B cell (primary cell): Measurements from ENCODE around the gene TES. TPM values are rescaled to one million over a fixed set of nuclear protein-coding genes. Genes with fewer than 3 reads are reported as not detected.
A peak's percentile ranks its signal among the peaks of the same experiment; 100 is the strongest.

Experiments used
- ATAC-seq: fragments of 200-7000 bp; cut with Tn5 transposase; one replicate; pipeline ENCODE4 v1.10.0; 2021; ENCODE audit warnings: low read depth, mild to moderate bottlenecking, moderate number of reproducible peaks, moderate library complexity
- CTCF ChIA-PET: fragments of 350-600 bp; sonication (Branson Sonifier 250); formaldehyde crosslinking; loops from one replicate; lab custom pipeline; 2021; ENCODE audit warnings: antibody characterized with exemption, inconsistent platforms; lab: Charles Lee
- POLR2A ChIA-PET: fragments of 350-600 bp; sonication (Branson Sonifier 250); formaldehyde crosslinking; loops from one replicate; lab custom pipeline; 2021; ENCODE audit warnings: antibody characterized with exemption; lab: Charles Lee
- DNase-seq: peaks from one replicate; pipeline ENCODE4 v3.0.0; 2013
- H2AFZ ChIP-seq: 2 replicates; pipeline ENCODE4 v1.6.1; 2012; ENCODE audit warnings: mild to moderate bottlenecking, low read depth, low read length; ENCODE audit not compliant: insufficient read depth, poor library complexity, severe bottlenecking
- H3K27ac ChIP-seq, 2 donors: 1 replicate in 1 of 2; 2 replicates in 1 of 2; pipeline ENCODE4 v1.5.1; 2012 to 2013; ENCODE audit warnings: low read length in 2 of 2, mild to moderate bottlenecking in 2 of 2, moderate library complexity in 1 of 2
- H3K27me3 ChIP-seq, 4 experiments: fragments of 200-600 bp in 1 of 4; sonication (generic) in 1 of 4; replicated peaks in 1 of 4; 1 replicate in 2 of 4; 2 replicates in 2 of 4; pipeline versions ENCODE4 v1.6.1 to v1.7.0; 2013 to 2016; ENCODE audit warnings: low read length in 3 of 4, mild to moderate bottlenecking in 2 of 4, mixed read lengths in 1 of 4, moderate library complexity in 1 of 4; ENCODE audit not compliant: insufficient read depth in 4 of 4, control insufficient read depth in 3 of 4; ENCODE audit errors: control extremely low read depth in 1 of 4
- H3K36me3 ChIP-seq, 2 experiments: replicated peaks in 1 of 2; 1 replicate in 1 of 2; 2 replicates in 1 of 2; pipeline versions ENCODE4 v1.6.1 to v1.7.1; 2013; ENCODE audit warnings: low read length in 1 of 2; ENCODE audit not compliant: insufficient read depth in 2 of 2, control insufficient read depth in 1 of 2; ENCODE audit errors: control extremely low read depth in 1 of 2, extremely low read depth in 1 of 2
- H3K4me1 ChIP-seq, 2 donors: fragments of 200-600 bp in 1 of 2; sonication (generic) in 1 of 2; 1 replicate in 1 of 2; 2 replicates in 1 of 2; pipeline versions ENCODE4 v1.5.1 to v1.6.1; 2013 to 2017; ENCODE audit warnings: low read length in 2 of 2; ENCODE audit not compliant: control insufficient read depth in 2 of 2, insufficient read depth in 2 of 2
- H3K4me2 ChIP-seq: replicated peaks from 2 replicates; pipeline ENCODE3; 2012; ENCODE audit warnings: mild to moderate bottlenecking, low read depth, low read length; ENCODE audit not compliant: poor library complexity, severe bottlenecking
- H3K4me3 ChIP-seq, 5 experiments: fragments of 200-600 bp in 1 of 5; sonication (generic) in 1 of 5; 1 replicate in 3 of 5; 2 replicates in 2 of 5; pipeline versions ENCODE4 v1.5.1 to v1.7.0; 2011 to 2016; ENCODE audit warnings: low read length in 4 of 5, mild to moderate bottlenecking in 4 of 5, low read depth in 2 of 5, control low read depth in 1 of 5, moderate library complexity in 1 of 5; ENCODE audit not compliant: insufficient read depth in 1 of 5; ENCODE audit errors: control extremely low read depth in 1 of 5, extremely low read depth in 1 of 5
- H3K79me2 ChIP-seq: fragments of 200-600 bp; sonication (generic); one replicate; pipeline ENCODE4 v1.6.0; 2016; ENCODE audit warnings: low read length; ENCODE audit not compliant: control insufficient read depth, insufficient read depth
- H3K9ac ChIP-seq: fragments of 200-600 bp; sonication (generic); 2 replicates; pipeline ENCODE4 v1.6.1; 2017; ENCODE audit warnings: mild to moderate bottlenecking, low read length, moderate library complexity
- H3K9me3 ChIP-seq, 3 donors: one replicate each; pipeline versions ENCODE4 v1.6.1 to v1.7.1; 2013; ENCODE audit warnings: low read length in 2 of 3; ENCODE audit not compliant: control insufficient read depth in 2 of 3, insufficient read depth in 1 of 3; ENCODE audit errors: control extremely low read depth in 1 of 3
- H4K20me1 ChIP-seq: 2 replicates; pipeline ENCODE4 v1.6.0; 2012; ENCODE audit warnings: mild to moderate bottlenecking, low read length; ENCODE audit not compliant: insufficient read depth, control insufficient read depth, poor library complexity, severe bottlenecking
- H3K27ac Mint-ChIP-seq: one replicate; pipeline ENCODE4 v1.8.0; 2021; ENCODE audit warnings: mixed read lengths
- H3K27me3 Mint-ChIP-seq: one replicate; pipeline ENCODE4 v1.8.0; 2021; ENCODE audit warnings: mixed read lengths
- H3K4me1 Mint-ChIP-seq: one replicate; pipeline ENCODE4 v1.8.0; 2021; ENCODE audit warnings: mixed read lengths
- H3K4me3 Mint-ChIP-seq: one replicate; pipeline ENCODE4 v1.8.0; 2021; ENCODE audit warnings: mixed read lengths
- H3K9me3 Mint-ChIP-seq: one replicate; pipeline ENCODE4 v1.8.0; 2022; ENCODE audit warnings: mixed read lengths; ENCODE audit not compliant: insufficient read depth
- CTCF ChIP-seq: fragments of 200-600 bp; IDR thresholded peaks from one replicate; pipeline ENCODE4 v1.8.0; 2022; ENCODE audit warnings: antibody characterized with exemption, mild to moderate bottlenecking
- EZH2 ChIP-seq: IDR thresholded peaks from 2 replicates; pipeline ENCODE4 v1.6.1; 2012; ENCODE audit warnings: borderline replicate concordance, low read depth, mild to moderate bottlenecking, moderate library complexity, low read length; ENCODE audit not compliant: insufficient read depth, poor library complexity, severe bottlenecking
- WGBS: methylation state at CpG from one replicate; pipeline ENCODE4 v1.1.5; 2013; ENCODE audit warnings: missing lambda C conversion rate; ENCODE audit not compliant: insufficient coverage; 5-methylcytosine and 5-hydroxymethylcytosine counted together
- intact Hi-C: fragments of 100-400 bp; cut with micrococcal nuclease; formaldehyde crosslinking; loops from one replicate; pipeline ENCODE4 v1.10.0; 2022
- polyA plus RNA-seq: library from polyadenylated mRNA; depleted of rRNA; stranded (reverse); fragments of >200 nt; gene quantifications from 2 replicates; pipeline ENCODE4 v1.2.3, GENCODE V29; 2012
- total RNA-seq, 2 donors: library from RNA; stranded (reverse); fragments of 120-200 nt in 1 of 2; gene quantifications; 1 replicate in 1 of 2; 2 replicates in 1 of 2; pipeline versions ENCODE4 v1.2.3 to v1.2.4, GENCODE V29; 2013 to 2022

The TES gene
- total and polyA plus RNA-seq, 2 donors (not counting 1 experiment from before 2014, with no cell fraction given) = 55.3 to 62.5 TPM

- Histone ChIP-seq H3K27me3 (no peaks in the 10 kb centered on the region), H3K36me3 (peaks cover 0 to 9% of the 10 kb centered on the region in 2 experiments), H3K9me3 (no peaks in the 10 kb centered on the region), H3K27ac (peak overlapping the region in 1 of 2 donors; percentile 26), H3K4me2 (no peak overlapping the region), H3K79me2 (peaks cover 54% of the 10 kb centered on the region), H4K20me1 (peaks cover 53% of the 10 kb centered on the region), H2AFZ (no peak overlapping the region), H3K4me3 (no peak overlapping the region), H3K9ac (no peak overlapping the region), H3K4me1 (peaks cover 22 to 26% of the 10 kb centered on the region in 2 donors)
- WGBS = 50% methylated on average over 1 of the region's 1 CpG
- DNase-seq (no peak), ATAC-seq (no peak)
- Mint-ChIP-seq H3K4me3 (no peak overlapping the region), H3K27me3 (no peaks in the 10 kb centered on the region), H3K27ac (peak overlapping the region; percentile 32), H3K9me3 (no peaks in the 10 kb centered on the region), H3K4me1 (peaks cover 53% of the 10 kb centered on the region)
- TF ChIP-seq CTCF (no peak), EZH2 (no peak)
- CTCF ChIA-PET = interaction anchor here (0.8 to 10.5 kb wide), 5 partner anchors 21 to 106 kb away, joined by 3 to 497 read pairs (median 17); partner anchors contain the start of gene TES
- intact Hi-C loops = loop anchor here (2.0 kb wide), 1 partner anchor 21 kb away; the partner anchor contains the start of gene TES
- POLR2A ChIA-PET = no interaction called here
These were observed 21.6 kb downstream of the TES start for GRCh38 chr7:116231949-116232348.

GRCh38 chr7:116232350-116232749 lies 22.0 kb downstream of the TES start:
- H3K79me2 ChIP-seq = peaks cover 55% of the 10 kb centered on the region
- peaks cover 54% of the 10 kb centered on the region for H4K20me1 ChIP-seq
- H2AFZ ChIP-seq = no peak overlapping the region
- POLR2A ChIA-PET = no interaction called here
- DNase-seq (no peak), ATAC-seq (no peak)
- no peaks in the 10 kb centered on the region for H3K27me3 Mint-ChIP-seq
- H3K4me3 ChIP-seq = no peak overlapping the region
- CTCF ChIA-PET = interaction anchor here (1.5 to 10.5 kb wide), 5 partner anchors 11 to 66 kb away, joined by 5 to 497 read pairs (median 17); partner anchors contain the start of gene TES
- H3K4me3 Mint-ChIP-seq = no peak overlapping the region
- H3K27ac Mint-ChIP-seq = peak overlapping the region; percentile 32
- H3K27ac ChIP-seq = no peak overlapping the region
- intact Hi-C loops = no loop called here
- TF ChIP-seq EZH2 = no peak
- TF ChIP-seq CTCF = no peak
- peaks cover 22 to 26% of the 10 kb centered on the region in 2 donors for H3K4me1 ChIP-seq
- H3K9me3 ChIP-seq = no peaks in the 10 kb centered on the region
- peaks cover 53% of the 10 kb centered on the region for H3K4me1 Mint-ChIP-seq
- H3K4me2 ChIP-seq = no peak overlapping the region
- H3K9me3 Mint-ChIP-seq = no peaks in the 10 kb centered on the region
- peaks cover 0 to 13% of the 10 kb centered on the region in 2 experiments for H3K36me3 ChIP-seq
- H3K9ac ChIP-seq = no peak overlapping the region
- no peaks in the 10 kb centered on the region for H3K27me3 ChIP-seq
